Esophagus muscularis mucosa (tissue), 4 donors: ENCODE measurements around the gene PCDH12. TPM values are rescaled to one million over a fixed set of nuclear protein-coding genes. Genes with fewer than 3 reads are reported as not detected.

Source experiments
- DNase-seq: peaks from one replicate; pipeline ENCODE4 v3.0.0-alpha.2; 2017; ENCODE audit errors: extremely low spot score
- H3K27ac ChIP-seq, 4 donors: fragments of 200-600 bp; sonication (generic); replicated peaks in 1 of 4; 1 replicate in 3 of 4; 2 replicates in 1 of 4; pipeline ENCODE4 v1.5.1; 2016 to 2019; ENCODE audit warnings: mild to moderate bottlenecking in 1 of 4
- H3K27me3 ChIP-seq, 4 donors: fragments of 200-600 bp; sonication (generic); one replicate each; pipeline versions ENCODE4 v1.5.1 to v1.6.0; 2016 to 2019
- H3K36me3 ChIP-seq, 4 donors: fragments of 200-600 bp; sonication (generic); one replicate each; pipeline ENCODE4 v1.5.1; 2016 to 2019
- H3K4me1 ChIP-seq, 4 donors: fragments of 200-600 bp; sonication (generic); one replicate each; pipeline ENCODE4 v1.5.1; 2016 to 2019
- H3K4me3 ChIP-seq, 4 donors: fragments of 200-600 bp; sonication (generic); 1 replicate in 2 of 4; 2 replicates in 2 of 4; pipeline ENCODE4 v1.5.1; 2016 to 2019; ENCODE audit warnings: mild to moderate bottlenecking in 4 of 4, moderate library complexity in 1 of 4
- H3K9me3 ChIP-seq, 4 donors: fragments of 200-600 bp; sonication (generic); 1 replicate in 3 of 4; 2 replicates in 1 of 4; pipeline ENCODE4 v1.5.1; 2016 to 2019
- CTCF ChIP-seq, 3 experiments: fragments of 200-600 bp in 2 of 3; fragments of 450-650 bp in 1 of 3; sonication (generic) in 2 of 3; IDR thresholded peaks; one replicate each; pipeline ENCODE4 v1.5.1; 2017 to 2019; ENCODE audit warnings: antibody characterized with exemption in 3 of 3, mild to moderate bottlenecking in 2 of 3, moderate library complexity in 1 of 3
- EP300 ChIP-seq: sonication (generic); formaldehyde crosslinking; IDR thresholded peaks from one replicate; pipeline ENCODE4 v1.6.1; 2017; ENCODE audit warnings: antibody characterized with exemption
- POLR2A ChIP-seq: fragments of 450-650 bp; IDR thresholded peaks from one replicate; pipeline ENCODE4 v1.6.1; 2017; ENCODE audit warnings: antibody characterized with exemption, moderate library complexity, mild to moderate bottlenecking, low read depth
- POLR2AphosphoS5 ChIP-seq, 2 donors: sonication (generic); formaldehyde crosslinking; IDR thresholded peaks; one replicate each; pipeline ENCODE4 v1.6.1; 2017; ENCODE audit warnings: antibody characterized with exemption in 2 of 2
- WGBS: methylation state at CpG from one replicate; pipeline ENCODE4 v1.1.5; 2018; 5-methylcytosine and 5-hydroxymethylcytosine counted together
- intact Hi-C: fragments of 100-400 bp; cut with DNase I; formaldehyde crosslinking; loops from one replicate; pipeline ENCODE4 v1.15.1; 2023
- total RNA-seq, 4 donors: library from RNA; depleted of rRNA; stranded (reverse); fragments of >200 nt; gene quantifications; one replicate each; pipeline versions ENCODE4 v1.1.0 to v1.2.1, GENCODE V29; 2016

PCDH12 gene
- total RNA-seq, 4 donors from 2014 or later = 1.2 to 6.7 (median 3.5) TPM

DNA sequence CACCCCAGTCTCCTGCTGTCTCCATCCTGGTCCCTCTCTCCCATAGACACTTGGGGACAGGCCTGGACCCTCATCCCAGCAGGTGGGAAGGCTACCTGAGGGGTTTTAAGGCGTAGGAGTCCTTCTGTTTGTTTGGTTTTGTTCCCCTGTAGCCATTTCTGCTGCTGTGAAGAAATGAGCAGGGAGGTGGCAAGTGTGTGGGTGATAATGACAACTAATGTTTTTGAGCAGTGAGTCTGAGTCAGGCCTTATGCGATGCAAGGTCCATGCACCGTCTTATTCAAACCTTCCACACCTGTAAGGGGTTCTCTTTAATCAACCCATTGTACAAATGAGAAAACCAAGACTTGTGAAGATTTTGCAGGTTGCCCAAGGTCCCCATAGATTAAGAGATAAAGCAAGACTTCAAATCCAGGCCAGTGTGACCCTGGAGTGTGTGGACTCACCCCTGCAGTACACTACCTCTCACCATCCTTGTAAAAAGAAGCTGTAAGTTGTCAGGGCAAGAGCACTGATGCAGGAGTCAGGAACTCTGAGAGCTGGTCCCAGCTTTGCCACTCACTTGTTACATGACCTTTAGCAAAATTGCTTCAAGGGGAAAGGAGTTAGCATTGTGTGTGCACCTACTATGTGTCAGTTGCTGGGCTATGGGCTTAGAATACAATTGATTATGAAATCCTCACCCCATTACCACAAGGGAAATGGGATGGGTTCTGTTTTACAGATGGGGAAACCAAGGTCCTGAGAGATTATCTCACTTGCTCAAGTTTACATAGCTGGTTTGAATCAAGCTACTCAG lies 7.6 kb downstream of the PCDH12 start:
- 97% methylated on average over 3 of the region's 3 CpGs for WGBS
- no peak overlapping the region for H3K27ac ChIP-seq
- H3K27me3 ChIP-seq = no peaks in the 10 kb centered on the region
- H3K36me3 ChIP-seq = peaks cover 0 to 35% (median 3%) of the 10 kb centered on the region in 4 donors
- no peak overlapping the region for H3K4me3 ChIP-seq
- TF ChIP-seq CTCF (IDR thresholded peaks at IDR 0.05) (no peak), EP300 (no peak), POLR2AphosphoS5 (IDR thresholded peaks at IDR 0.05) (no peak), POLR2A (no peak)
- H3K4me1 ChIP-seq = peaks cover 11 to 51% (median 34%) of the 10 kb centered on the region in 4 donors
- intact Hi-C loops = no loop called here
- no peak for DNase-seq
- H3K9me3 ChIP-seq = no peaks in the 10 kb centered on the region

DNA sequence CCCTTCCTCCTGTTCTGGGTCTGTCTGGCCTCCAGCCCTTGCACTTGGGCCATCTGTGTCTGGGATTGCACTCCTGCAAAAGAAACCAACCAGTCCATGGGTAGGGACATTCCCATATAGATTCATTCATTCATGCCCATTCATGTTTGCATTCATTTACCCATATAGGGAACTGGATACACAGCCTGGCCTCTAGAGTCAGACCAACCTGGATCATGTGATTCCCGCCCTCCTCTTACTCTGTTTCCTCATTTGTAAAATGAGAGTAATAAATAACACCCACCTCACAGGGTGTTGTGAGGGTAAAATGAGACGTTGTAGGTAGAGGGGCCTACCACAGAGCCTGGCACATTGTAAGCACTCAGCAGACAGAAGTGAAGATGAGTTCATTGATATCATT lies 8.5 kb downstream of the PCDH12 start:
- no peak for DNase-seq
- no peak overlapping the region for H3K4me3 ChIP-seq
- TF ChIP-seq CTCF (IDR thresholded peaks at IDR 0.05) (no peak), POLR2AphosphoS5 (IDR thresholded peaks at IDR 0.05) (no peak), POLR2A (no peak), EP300 (no peak)
- H3K27ac ChIP-seq = no peak overlapping the region
- H3K9me3 ChIP-seq = no peaks in the 10 kb centered on the region
- intact Hi-C loops = no loop called here
- no peaks in the 10 kb centered on the region for H3K27me3 ChIP-seq
- H3K36me3 ChIP-seq = peaks cover 0 to 39% (median 3%) of the 10 kb centered on the region in 4 donors
- peaks cover 14 to 49% (median 33%) of the 10 kb centered on the region in 4 donors for H3K4me1 ChIP-seq
- 90% methylated on average over 2 of the region's 2 CpGs for WGBS

- intact Hi-C loops = no loop called here
These were observed 9.2 kb downstream of the PCDH12 start for GRCh38 chr5:141948812-141949211.

GRCh38 chr5:141947316-141947715 lies 10.7 kb downstream of the PCDH12 start:
- Histone ChIP-seq H3K27ac (no peak overlapping the region), H3K9me3 (no peaks in the 10 kb centered on the region), H3K36me3 (peaks cover 0 to 46% (median 3%) of the 10 kb centered on the region in 4 donors), H3K4me3 (no peak overlapping the region), H3K4me1 (peaks cover 14 to 37% (median 29%) of the 10 kb centered on the region in 4 donors), H3K27me3 (no peaks in the 10 kb centered on the region)
- WGBS = 77% methylated on average over 4 of the region's 4 CpGs
- no peak for TF ChIP-seq EP300
- no peak for TF ChIP-seq POLR2A
- TF ChIP-seq POLR2AphosphoS5 (IDR thresholded peaks at IDR 0.05) = no peak
- TF ChIP-seq CTCF (IDR thresholded peaks at IDR 0.05) = no peak
- intact Hi-C loops = no loop called here
- DNase-seq = no peak

More at GRCh38 chr5:141948812-141949211, 9.2 kb downstream of the PCDH12 start:
- WGBS = 80% methylated on average over 2 of the region's 2 CpGs
- TF ChIP-seq POLR2A (no peak), POLR2AphosphoS5 (IDR thresholded peaks at IDR 0.05) (no peak), EP300 (no peak), CTCF (IDR thresholded peaks at IDR 0.05) (no peak)
- Histone ChIP-seq H3K27me3 (no peaks in the 10 kb centered on the region), H3K9me3 (no peaks in the 10 kb centered on the region), H3K4me1 (peaks cover 14 to 46% (median 33%) of the 10 kb centered on the region in 4 donors), H3K4me3 (no peak overlapping the region), H3K27ac (no peak overlapping the region), H3K36me3 (peaks cover 0 to 41% (median 3%) of the 10 kb centered on the region in 4 donors)
- DNase-seq = no peak
